Activated CD8-positive, alpha-beta memory T cell treated with anti-CD3 and anti-CD28 coated beads for 4 hours (primary cell): ENCODE measurements around the gene RAI1.
A peak's percentile ranks its signal among the peaks of the same experiment; 100 is the strongest.
"Not testable (repeated sequence)": the region's sequence is repeated elsewhere in the genome, so short reads cannot be mapped to it uniquely, and the experiment has no call there.

Experiments
- DNase-seq, 2 donors: peaks; one replicate each; pipeline ENCODE4 v3.0.0-alpha.2; 2020; ENCODE audit warnings: low read depth in 2 of 2

The RAI1 gene

DNA sequence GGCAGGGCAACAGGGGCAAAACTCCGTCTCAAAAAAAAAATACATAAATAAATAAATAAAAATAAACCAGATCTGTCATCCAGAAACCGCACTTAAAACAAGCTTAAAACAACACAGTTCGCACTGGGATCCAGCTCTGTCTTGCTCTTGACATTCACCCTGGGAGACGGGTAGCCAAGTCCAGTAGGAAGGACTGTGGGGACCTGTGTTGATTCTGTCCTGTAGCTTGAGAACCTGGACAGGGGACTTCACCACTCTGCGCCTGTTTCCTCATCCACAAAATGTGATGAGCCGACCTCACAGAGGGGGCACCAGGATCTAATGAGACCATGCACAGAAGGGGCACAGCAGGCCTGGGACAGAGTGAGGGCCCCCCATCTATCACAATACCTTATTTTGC lies 1.5 kb upstream of the RAI1 start:
- no peak for DNase-seq

DNA sequence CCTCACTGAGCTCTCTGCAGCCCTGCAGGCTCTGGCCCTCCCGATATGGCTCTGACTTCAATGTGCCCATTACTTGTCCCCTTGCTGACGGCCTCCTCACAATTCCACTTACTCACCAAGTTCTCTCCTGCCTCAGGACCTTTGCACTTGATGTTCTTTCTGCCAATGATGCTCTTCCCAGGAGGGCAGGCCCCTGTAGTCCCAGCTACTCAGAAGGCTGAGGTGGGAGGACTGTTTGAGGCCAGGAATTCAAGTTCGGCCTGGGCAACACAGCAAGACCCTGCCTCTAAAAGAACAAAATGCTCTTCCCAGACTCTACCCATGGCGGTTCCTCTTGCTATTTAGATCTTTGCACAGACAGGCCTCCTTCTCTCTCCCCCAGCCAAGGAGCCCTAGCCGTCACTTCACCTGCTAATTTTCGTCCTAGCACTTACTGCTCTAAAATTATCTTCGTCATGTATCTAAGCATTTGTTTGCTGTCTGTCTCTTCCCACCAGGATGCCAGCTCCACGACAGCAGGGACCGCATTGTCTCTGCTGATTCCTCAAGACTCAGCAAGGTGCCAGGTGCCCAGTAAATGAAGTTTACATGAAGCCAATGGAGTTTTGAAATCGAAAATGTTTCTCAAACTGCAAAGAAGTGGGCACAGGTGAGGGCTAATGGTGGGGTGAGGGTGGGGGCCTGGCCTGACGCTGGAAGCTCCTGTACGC lies 626 bp upstream of the RAI1 start:
- no peak for DNase-seq

DNA sequence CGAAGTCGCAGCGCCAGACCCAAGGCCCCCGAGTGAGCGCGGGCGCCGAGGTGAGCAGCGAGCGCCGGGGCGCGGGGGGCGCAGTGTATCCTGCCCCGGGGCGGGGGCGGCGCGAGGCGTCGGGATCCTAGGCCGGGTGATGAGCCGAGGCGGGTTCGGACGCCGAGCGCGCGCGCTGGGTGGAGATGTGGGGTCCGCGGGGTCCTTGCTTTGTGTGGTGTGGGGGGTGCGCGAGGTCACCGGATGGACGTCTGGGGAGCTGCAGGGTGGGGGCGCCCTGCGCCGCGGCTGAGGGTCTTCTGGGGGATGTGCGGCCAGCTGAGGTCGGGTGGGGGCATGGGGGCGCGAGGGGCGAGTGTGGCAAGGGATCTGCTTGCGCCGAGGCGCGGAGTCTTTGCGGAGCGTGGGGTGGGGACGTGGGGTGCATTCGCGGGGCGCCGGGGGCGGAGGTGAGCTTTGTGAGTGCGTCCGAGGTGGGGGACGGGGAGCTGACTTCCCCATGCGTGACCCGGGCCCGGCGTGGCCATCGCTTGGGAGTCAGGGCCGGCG lies 560 bp downstream of the RAI1 start:
- no peak for DNase-seq

DNA sequence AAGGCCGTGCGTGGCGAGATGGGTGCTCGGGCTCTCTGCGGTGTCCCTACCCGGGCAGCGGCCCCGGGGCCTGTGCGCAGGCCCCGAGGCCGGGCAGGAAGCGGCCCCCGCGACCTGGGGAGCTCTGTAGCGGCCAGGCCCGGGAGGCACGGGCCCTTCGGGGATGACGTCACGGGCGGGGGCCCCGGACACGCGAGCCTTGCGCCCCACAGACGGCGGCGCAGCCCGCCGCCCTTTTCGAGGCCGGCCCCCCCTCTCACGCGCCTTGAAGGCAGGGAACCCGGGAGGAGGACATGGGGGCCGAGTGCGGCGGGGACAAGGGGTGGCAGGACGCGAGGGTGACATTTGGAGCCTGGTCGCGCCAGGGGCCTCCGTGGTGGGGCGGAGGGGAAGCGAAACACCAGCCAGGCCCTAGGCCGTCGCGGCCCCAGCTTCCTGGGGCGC lies 1.1 kb downstream of the RAI1 start:
- DNase-seq: no peak

DNA sequence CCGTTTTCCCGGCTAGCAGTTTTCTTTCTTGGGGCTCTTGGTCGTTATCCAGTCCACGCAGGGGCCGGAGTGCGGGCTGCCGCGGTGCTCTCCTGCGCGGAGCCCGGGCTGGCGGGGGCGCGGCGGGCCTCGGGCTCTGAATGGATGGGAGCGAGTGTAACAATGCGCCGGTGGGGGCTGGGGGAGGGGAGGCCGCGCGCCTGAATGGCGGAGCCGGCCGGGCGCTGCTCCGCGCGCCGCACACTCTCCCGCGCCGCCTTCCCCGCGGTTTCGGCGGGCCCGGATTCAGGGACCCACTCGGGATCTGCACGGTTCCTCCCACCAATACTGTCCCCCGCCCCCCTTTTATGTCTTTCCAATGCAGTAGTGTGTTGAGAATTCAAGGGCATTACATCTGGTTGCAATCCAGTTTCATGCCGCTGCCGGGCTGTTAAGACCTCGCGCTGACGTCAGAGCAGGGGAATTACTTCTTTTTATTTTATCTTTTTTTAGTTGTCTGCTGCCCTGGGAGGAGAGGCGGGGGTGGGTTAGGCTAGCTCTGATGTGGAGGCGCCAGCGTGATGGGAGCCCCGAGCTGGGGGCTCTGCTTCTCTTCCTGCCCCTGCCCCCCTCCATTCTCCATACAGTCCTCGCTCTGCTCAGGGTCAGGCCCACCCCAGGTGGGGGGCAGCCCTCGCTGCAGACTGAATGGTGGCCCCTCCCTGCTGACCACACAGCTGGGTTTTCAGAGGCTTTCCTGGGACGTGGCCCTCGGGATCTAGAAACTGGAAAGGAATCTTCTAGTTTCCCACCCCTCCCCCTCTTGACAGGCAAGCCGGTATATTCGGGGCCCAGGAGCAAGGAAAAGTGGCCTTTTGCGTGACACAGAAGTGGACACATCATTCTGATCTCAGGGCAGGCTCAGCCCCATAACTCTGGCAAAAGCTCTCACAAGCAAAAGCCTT lies 1.8 kb downstream of the RAI1 start:
- no peak for DNase-seq

DNA sequence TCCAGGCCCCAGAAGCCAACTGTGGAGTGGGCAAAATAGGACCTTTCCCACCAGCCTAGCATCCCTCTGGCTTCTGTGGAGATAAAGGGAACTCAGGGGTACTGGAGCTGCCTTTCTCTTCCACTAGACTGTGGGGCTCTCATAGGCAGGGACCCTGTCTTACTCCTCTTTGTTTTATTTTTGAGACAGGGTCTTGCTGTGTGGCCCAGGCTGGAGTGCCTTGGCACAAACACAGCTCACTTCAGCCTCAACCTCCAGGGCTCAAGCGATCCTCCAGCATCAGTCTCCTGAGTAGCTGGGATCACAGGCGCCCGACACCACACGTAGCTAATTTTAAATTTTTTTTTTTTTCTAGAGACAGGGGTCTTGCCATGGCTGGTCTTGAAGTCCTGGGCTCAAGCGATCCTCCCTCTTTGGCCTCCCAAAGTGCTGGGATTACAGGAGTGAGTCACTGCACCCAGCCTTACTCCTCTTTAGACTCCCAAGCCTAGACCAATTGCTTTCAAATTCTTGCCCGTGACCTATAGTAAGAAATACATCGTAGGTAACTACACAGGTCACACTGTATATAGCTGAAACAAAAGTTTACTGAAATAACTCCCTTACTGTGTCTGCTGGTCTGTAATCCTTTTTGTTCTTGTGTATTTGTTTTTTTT lies 2.6 kb downstream of the RAI1 start:
- no peak for DNase-seq

DNA sequence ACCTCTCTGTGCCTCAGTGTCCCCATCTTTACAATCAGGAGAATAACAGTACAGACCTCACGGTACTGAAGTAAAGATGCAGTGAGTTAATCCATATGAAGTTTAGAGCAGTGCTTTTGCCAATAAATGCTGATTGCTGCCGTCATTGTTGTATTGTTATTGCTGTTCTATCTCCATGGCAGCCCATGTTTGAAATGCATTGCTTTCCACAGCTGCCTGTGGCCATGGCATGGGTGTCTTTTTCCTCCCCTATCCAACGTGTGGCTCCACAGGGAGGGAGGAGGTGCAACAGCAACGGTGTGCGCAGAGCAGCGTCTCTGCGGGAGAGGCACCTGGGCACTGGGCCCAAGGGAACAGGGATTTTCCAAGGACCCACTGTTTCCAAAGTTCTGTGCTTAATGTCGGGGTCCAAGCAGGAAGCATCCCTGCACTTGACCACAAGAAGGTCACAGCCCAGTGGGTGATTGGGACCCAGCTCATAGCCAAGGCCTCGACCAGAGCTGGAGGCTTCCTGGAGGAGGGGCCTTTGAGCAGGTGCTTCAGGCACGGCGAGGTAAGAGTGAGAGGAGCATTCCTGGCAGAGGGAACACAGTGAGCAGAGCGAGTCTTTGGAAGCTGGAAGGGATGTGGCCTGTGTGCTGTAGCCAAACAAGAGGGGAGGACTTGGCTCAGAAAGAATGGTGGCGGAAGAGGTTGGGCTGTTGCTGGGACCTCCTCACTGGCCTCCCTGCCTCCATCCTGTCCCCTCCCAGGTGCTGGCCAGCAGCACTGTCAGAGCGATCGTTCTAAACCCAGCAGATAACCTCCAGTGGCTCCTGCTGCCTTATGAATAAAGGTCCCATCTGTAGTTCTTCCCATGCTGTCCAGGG lies 3.9 kb downstream of the RAI1 start:
- no peak for DNase-seq

DNA sequence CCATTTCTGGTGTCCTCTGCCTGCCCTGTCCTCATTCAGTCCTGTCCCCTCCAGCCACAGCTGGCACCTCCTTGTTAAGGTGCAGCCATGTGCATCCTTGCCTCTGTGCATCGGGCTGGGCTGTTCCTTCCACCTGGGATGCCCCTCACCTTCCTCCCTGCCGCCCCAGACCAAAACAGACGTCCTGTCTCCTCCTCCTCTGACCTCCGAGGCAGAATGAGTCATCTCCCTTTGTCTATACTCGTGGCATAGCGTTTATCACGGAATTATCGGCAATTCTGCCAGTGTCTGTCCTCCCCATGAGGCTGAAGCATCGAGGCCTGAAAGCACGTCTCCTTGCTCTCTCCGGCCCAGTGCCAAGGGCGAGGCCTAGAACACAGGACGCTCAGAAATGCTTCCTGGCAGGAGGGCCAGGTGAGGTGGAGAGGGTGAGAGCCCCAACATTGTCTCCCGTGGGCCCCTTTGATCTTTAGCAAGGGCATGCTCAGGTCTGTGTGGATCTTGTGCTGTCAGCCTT lies 4.6 kb downstream of the RAI1 start:
- DNase-seq: no peak

DNA sequence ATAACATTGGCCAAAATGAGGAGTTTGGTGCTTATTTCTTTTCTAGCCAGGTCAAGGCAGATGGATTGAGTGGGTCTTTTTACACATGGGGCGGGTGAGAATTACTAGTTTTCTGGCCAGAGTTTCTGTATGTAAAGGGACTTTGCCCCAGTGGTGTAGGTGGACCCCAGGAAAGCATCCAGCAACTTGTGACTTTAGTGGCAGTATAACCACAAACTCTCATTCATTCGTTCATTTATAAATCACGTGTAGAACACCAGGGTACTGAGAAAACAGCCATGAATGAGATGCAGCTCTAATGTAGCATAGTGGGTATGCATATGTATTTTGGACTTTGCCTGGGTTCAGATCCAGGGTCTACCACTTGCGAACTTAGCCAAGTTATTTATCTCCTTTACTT lies 8.1 kb downstream of the RAI1 start:
- DNase-seq: no peak

DNA sequence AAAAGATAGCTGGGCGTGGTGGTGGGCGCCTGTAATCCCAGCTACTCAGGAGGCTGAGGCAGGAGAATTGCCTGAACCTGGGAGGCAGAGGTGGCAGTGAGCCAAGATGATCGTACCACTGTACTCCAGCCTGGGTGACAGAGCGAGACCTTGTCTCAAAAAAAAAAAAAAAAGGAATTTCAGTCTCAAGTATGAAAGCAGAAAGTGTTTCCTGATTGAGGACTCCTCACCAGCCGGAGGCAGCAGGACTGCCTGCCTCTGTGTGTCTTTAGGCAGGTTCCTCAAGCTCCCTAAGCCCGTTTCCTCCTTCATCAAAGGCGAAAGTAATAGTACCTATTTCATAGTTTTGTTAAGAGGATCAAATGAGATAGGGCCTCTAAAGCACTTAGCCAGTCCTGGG lies 9.0 kb downstream of the RAI1 start:
- not testable (repeated sequence) for DNase-seq

DNA sequence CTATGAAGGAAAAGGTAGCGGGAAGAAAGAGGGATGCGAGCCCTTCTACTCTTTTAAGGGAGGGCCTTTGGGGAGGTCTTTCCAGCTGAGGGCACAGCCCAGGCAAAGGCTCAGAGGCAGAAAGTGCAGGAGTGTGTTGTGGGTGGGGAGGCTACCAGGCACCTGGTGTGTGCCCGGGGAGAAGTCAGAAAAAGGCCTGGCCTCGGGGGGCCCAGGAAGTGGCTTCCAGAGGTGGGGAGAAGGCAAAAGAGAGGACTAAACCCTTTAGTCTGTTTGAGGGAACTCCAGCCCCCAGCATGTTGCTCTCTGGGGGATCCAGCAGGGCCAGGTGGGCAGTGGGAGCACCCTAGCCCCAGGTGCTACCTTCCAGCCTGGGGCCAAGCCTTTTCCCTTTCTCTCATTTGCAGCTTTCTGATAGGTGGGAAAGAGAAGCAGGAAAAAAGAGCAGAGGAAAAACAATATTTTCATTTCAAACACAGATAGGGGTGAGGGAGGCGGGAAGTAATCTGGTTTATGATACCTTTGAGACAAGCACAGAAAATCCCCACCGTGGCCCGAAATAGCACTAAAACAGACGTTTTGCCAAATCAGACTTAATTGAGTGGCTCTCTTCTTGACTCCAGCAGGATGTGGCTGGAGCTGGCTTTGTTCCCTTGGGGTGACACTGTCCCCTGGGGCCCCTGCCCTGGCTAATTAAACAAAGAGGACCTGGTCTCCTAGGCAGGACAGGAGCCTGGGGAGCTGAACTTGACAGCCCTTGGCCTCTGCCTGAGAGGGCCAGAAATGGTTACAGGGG lies 10.4 kb downstream of the RAI1 start:
- no peak for DNase-seq

DNA sequence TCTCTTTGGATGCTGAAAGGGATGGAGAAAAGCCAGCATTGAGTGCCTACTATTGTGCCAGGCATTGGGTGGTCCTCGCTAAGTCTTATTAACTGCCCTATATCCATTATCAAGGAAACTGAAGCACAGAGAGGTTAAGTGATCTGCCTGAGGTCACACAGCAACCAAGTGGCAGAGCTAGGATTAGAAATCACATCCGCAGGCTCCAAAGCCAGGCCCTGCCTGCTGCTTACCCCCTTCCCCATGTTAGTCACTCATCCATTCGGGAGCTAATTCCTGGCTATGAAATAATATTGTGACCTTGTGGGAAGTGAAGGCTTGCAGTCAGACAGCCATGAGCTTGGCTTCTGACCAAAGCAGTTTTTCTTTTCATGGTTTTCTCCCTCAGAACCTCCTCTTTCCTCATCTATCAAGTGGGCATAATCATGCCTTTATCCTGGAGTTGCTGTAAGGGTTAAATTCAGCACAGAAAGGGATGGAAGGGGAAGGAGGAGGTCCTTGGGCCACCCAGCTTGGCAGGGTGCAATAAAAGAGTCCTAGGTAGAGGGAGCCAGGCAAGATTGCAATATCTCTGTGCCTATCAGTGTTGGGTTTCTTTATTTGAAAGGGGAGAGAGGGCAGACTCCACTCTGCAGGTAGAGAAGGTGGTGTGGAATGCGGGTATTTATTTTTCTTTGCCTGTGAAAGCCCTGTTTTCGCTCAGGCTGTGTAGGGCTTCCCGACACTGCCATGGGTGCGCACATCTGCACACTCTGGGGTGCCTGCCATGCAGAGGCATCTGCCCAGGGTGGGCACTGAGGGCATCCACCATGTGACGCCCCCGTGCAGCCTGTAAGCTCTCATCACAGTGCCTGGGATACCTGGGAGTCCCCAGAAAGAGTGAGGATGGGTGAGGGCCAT lies 11.3 kb downstream of the RAI1 start:
- DNase-seq: no peak

DNA sequence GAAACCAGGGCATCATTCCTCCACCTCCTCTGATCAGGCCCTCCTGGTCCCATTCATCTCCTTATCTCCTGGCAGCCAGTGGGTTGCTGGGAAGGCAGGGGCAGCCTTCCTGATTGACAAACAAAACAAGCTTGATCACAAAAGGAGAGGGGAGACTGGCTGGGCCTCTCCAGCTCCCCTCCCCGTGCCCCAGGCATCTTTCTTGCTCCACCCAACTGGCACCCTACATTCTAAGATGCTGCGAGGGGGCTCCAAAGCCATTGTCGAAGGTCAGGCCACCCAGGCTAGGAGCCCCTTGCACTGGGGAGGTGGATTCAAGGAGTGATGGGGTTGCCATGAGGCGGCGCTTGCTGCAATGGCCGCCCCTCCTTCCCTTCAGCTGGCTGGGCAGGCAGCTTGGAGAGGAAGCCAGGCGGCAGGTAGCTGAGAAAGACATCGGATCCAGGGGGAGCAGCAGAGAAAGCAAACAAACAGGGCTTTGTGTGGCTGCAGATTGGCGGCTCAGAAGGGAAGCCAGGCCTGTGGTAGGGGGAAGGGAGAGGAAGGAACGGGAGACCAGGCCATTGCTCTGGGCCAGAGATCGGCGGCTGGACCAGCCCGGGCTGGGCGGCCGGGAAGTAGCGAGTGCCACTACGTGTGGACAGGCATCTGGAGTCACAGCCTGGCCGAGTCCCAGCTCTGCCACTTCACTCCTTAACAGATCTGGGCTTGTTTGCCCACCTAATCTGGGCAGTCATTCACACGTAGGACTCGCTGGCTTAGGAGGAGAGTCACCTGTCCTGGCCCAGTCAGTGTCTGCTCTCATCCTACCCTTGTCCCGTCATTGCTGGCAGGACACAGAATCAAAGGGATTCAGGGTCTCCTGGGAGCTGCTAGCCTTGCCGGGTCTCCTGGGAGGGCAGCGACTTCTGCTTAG lies 12.3 kb downstream of the RAI1 start:
- DNase-seq: no peak

DNA sequence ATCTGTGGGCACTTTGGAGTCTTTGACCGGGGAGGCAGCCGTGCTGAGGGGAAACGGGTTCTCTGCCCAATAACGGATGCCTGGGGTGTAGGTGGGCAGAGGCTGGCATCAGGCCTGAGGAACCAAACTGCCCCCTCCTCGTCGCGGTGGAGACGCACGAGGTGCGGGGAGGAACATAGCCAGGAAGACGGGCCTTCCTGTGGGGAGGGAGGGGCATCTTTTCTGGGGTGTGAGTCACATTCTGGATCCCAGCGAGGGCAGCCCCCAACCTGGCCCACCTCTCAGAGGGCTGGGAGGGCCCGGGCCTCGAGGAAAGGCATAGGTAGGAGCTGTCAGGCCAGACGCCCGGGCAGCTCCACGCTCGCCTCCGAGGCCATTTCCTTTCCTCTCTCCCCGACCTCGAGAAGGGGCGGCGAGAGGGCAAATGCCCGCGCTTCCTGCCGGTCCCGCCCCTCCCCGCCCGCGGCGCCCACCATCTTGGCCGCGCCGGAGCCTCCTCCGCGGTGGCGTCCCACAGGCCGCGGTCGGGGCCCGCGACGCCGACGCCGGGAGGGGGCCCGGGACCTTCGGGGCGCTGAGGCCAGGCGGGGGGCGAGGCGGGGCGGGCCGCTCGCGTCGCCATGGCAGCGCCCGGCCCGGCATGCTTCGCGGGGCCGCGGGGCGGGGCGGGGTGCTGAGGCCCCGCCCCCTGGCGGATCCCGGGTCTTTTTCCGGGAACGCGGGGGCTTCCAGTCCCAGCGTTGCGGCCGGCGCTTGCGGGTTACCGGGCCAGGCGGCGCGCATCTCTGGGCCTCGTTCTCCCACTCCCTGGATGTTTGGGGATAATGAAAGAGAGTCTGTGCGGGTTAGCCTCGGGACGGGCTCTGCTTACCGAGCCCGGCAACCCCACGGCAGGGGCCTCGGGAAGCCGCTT lies 13.2 kb downstream of the RAI1 start:
- DNase-seq: peak; percentile 35 to 61

DNA sequence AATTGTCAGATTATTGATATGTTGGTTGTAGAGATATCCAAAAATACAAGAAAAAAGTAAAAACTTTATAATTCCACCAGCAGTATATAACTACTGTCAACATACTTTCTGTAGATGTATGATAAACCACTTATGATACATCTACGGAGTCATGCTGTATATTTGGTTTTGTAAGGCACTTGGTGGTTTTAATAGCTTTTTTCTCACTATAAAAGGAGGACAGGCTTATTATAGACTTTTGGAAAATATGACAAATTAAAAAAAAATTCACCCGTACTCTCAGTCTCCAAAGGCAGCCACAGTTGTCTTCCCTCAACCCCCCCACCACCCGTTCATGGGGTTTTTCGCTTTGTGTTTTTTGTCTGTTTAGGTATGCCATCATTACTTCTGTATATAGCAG lies 14.8 kb downstream of the RAI1 start:
- no peak for DNase-seq

DNA sequence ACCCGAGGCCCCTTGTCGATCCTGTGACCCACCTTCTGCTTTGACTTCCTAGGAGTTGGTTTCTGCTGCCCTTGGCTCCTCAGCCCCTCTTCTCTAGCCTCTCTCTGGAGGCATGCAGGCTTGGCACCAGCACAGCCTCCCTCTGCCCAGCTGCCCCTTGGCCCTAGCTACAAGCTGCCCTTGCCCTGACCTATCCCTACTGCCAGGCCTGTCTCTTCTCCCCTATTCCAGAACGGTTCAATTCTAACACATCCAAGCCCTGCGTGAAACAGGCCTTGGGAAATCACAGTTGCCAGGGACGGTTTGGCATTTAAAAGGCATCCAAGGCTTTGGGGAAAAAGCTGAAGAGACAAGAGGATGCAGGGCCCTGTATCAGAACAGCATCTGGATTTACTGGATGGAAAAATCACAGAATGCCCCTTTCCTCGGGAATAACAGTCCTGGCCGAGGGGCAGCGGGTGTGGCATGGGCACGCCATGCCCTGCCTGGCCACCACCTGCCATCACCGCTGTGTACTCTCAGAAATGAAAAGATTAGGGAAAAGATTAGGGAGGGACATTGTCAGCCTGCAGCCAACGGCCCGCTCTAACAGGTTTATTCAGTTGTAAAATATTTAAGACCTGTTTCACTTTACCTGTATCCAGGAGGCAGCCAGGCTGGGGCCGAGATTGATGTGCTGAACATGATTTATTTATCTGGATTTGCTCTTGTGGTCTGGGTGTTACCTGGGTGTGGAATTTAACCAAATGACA lies 15.8 kb downstream of the RAI1 start:
- no peak for DNase-seq
